Loucy (cell line): ENCODE measurements around the gene ANKS3.

Experiments
- EZH2phosphoT487 ChIP-seq: fragments of 200-600 bp; IDR thresholded peaks from 2 replicates; pipeline ENCODE4 v1.6.1; 2018; ENCODE audit warnings: antibody characterized with exemption, mild to moderate bottlenecking, moderate library complexity, borderline replicate concordance
- TF ChIP-seq, protein P1 (sequence below): fragments of 200-600 bp; sonication (generic); conservative IDR thresholded peaks from 2 replicates; pipeline ENCODE4 v1.5.1; 2014; ENCODE audit warnings: mild to moderate bottlenecking, antibody characterized with exemption, low read length

DNA sequence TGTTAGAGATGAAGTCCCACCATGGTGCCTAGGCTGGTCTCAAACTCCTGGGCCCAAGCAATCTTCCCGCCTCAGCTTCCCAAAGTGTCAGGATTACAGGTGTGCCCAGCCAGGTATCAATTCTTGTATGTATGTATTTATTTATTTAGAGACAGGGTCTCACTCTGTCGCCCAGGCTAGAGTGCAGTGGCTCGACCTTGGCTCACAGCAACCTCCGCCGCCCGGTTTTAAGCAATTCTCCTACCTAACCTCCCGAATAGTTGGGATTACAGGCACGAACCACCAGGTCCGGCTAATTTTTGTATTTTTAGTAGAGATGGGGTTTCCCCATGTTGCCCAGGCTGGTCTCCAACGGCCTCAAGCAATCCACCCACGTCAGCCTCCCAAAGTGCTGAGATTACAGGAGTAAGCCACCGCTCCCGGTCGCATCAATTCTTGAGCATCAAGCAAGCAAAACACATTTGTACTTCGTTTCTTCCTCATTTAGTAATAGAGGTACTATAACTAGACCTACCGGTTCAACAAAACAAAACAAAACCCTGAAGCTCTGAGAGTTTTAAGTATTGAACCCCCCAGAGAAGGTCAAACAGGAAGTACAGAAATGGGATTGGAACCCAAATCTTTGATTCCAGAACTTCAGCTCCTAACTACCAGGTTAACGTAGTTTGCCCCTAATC, 33.9 kb upstream of the ANKS3 start:
- TF ChIP-seq, protein P1, sequence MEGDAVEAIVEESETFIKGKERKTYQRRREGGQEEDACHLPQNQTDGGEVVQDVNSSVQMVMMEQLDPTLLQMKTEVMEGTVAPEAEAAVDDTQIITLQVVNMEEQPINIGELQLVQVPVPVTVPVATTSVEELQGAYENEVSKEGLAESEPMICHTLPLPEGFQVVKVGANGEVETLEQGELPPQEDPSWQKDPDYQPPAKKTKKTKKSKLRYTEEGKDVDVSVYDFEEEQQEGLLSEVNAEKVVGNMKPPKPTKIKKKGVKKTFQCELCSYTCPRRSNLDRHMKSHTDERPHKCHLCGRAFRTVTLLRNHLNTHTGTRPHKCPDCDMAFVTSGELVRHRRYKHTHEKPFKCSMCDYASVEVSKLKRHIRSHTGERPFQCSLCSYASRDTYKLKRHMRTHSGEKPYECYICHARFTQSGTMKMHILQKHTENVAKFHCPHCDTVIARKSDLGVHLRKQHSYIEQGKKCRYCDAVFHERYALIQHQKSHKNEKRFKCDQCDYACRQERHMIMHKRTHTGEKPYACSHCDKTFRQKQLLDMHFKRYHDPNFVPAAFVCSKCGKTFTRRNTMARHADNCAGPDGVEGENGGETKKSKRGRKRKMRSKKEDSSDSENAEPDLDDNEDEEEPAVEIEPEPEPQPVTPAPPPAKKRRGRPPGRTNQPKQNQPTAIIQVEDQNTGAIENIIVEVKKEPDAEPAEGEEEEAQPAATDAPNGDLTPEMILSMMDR, result no peak
- no peak for TF ChIP-seq EZH2phosphoT487
